Calu3 (cell line): ENCODE data around the gene KIF26A. TPM values are rescaled to one million over a fixed set of nuclear protein-coding genes. Genes with fewer than 3 reads are reported as not detected.
A peak's percentile ranks its signal among the peaks of the same experiment; 100 is the strongest.

ENCODE experiments used
- BruUV-seq: library from RNA; stranded (reverse); fragments of 400-500 nt; replicated peaks from 2 replicates; lab custom pipeline; 2021; lab: Mats Ljungman, UMichigan
- CTCF ChIA-PET: fragments of 300-600 bp; sonication (Branson Sonifier 250); formaldehyde crosslinking; loops from one replicate; lab custom pipeline; 2022; ENCODE audit warnings: antibody characterized with exemption; lab: Charles Lee
- DNase-seq: peaks from one replicate; pipeline ENCODE4 v3.0.0; 2022
- H3K27ac Mint-ChIP-seq: one replicate; pipeline ENCODE4 v1.8.0; 2022; ENCODE audit warnings: mixed read lengths; ENCODE audit not compliant: unreplicated experiment
- H3K27me3 Mint-ChIP-seq: one replicate; pipeline ENCODE4 v1.8.0; 2022; ENCODE audit warnings: mixed read lengths; ENCODE audit not compliant: unreplicated experiment
- H3K36me3 Mint-ChIP-seq: one replicate; pipeline ENCODE4 v1.8.0; 2022; ENCODE audit warnings: mild to moderate bottlenecking, moderate library complexity, mixed read lengths; ENCODE audit not compliant: insufficient read depth, unreplicated experiment
- H3K4me1 Mint-ChIP-seq: one replicate; pipeline ENCODE4 v1.8.0; 2022; ENCODE audit warnings: mild to moderate bottlenecking, low read depth, mixed read lengths; ENCODE audit not compliant: unreplicated experiment
- H3K4me3 Mint-ChIP-seq: one replicate; pipeline ENCODE4 v1.8.0; 2022; ENCODE audit warnings: mild to moderate bottlenecking, low read depth, moderate library complexity, mixed read lengths; ENCODE audit not compliant: unreplicated experiment
- H3K9me3 Mint-ChIP-seq: one replicate; pipeline ENCODE4 v1.8.0; 2022; ENCODE audit warnings: low read depth, mixed read lengths; ENCODE audit not compliant: unreplicated experiment
- intact Hi-C: fragments of 100-400 bp; cut with micrococcal nuclease; formaldehyde crosslinking; loops from one replicate; pipeline ENCODE4 v1.10.0; 2022; ENCODE audit not compliant: unreplicated experiment
- total RNA-seq: library from RNA; stranded (reverse); gene quantifications from 2 replicates; pipeline ENCODE4 v1.2.3, GENCODE V29; 2022
- TF ChIP-seq, protein P1 (sequence below): fragments of 200-600 bp; IDR thresholded peaks from one replicate; pipeline ENCODE4 v1.8.0; 2022; ENCODE audit warnings: antibody characterized with exemption; ENCODE audit not compliant: unreplicated experiment

KIF26A gene
- total RNA-seq, 1 experiment from 2014 or later: 0.07 TPM

DNA sequence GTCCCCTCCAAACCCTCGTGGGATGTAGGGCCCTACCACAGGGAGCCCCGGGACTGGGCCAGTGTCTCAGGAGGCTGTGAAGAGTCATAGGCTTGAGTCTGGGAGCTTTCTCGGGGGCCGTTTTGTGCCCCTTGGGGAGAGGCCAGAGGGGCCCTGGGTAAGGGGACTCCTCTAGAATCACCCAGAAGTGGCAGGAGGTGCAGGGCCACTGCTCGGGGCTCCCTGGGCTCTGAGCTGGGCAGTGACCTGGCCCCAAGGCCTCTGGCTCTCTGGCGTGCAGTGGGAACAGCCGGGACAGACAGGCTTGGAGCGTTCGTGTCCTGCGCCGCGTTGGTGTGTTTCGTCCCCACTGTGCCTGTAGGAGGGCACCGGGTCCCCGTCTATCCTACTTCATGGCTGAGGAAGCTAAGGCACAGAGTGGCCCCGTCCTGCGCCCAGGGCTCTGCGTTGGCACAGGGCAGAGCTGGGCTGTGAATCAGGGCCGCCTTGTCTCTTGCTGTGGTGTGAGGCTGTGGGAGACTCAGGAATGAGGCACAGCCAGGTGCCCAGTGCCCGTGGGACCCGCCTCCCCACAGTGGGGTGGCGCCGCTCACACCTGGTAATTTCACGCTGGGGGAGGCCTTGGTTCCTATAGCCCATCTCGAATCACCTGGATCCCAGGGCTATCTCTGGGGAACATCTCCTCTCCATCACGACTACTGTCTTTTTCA lies 23.8 kb upstream of the KIF26A start:
- H3K27ac Mint-ChIP-seq: no peak overlapping the region
- peaks cover 48% of the 10 kb centered on the region for H3K27me3 Mint-ChIP-seq
- BruUV-seq: no TSS peak

DNA sequence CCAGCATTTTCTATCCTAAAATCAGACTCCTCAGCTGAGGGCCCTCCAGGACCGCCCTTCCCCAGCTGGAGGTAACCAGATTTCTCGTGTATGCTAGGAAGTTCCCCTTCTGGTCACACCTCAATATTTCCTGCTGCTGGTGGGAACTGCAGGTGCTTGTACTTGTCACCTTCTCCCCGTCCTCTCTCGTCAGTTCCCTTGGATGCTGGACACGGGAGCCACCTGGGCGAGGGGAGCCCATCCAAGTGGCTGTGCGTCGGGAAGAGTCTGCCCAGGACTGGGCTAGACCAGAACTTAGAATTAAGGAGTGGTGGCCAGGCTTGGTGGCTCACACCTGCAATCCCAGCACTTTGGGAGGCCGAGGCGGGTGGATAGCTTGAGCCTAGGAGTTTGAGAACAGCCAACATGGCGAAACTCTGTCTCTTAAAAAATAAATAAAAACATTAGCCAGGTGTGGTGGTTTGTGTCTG lies 23.2 kb upstream of the KIF26A start:
- intact Hi-C loops: no loop called here
- Mint-ChIP-seq H3K36me3 (peaks cover 25% of the 10 kb centered on the region), H3K27me3 (peaks cover 54% of the 10 kb centered on the region), H3K27ac (no peak overlapping the region), H3K9me3 (no peaks in the 10 kb centered on the region), H3K4me1 (no peaks in the 10 kb centered on the region), H3K4me3 (peak overlapping the region; percentile 69)
- TF ChIP-seq, protein P1, sequence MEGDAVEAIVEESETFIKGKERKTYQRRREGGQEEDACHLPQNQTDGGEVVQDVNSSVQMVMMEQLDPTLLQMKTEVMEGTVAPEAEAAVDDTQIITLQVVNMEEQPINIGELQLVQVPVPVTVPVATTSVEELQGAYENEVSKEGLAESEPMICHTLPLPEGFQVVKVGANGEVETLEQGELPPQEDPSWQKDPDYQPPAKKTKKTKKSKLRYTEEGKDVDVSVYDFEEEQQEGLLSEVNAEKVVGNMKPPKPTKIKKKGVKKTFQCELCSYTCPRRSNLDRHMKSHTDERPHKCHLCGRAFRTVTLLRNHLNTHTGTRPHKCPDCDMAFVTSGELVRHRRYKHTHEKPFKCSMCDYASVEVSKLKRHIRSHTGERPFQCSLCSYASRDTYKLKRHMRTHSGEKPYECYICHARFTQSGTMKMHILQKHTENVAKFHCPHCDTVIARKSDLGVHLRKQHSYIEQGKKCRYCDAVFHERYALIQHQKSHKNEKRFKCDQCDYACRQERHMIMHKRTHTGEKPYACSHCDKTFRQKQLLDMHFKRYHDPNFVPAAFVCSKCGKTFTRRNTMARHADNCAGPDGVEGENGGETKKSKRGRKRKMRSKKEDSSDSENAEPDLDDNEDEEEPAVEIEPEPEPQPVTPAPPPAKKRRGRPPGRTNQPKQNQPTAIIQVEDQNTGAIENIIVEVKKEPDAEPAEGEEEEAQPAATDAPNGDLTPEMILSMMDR: no peak
- no peak for DNase-seq
- BruUV-seq: no TSS peak
- CTCF ChIA-PET: no interaction called here

More for the DNA sequence above, 23.8 kb upstream of the KIF26A start:
- H3K4me3 Mint-ChIP-seq: no peak overlapping the region
- no peaks in the 10 kb centered on the region for H3K9me3 Mint-ChIP-seq
- CTCF ChIA-PET: no interaction called here
- TF ChIP-seq, protein P1: no peak
- H3K36me3 Mint-ChIP-seq: peaks cover 25% of the 10 kb centered on the region
- peak; percentile 0 for DNase-seq
- H3K4me1 Mint-ChIP-seq: no peaks in the 10 kb centered on the region
- intact Hi-C loops: no loop called here

DNA sequence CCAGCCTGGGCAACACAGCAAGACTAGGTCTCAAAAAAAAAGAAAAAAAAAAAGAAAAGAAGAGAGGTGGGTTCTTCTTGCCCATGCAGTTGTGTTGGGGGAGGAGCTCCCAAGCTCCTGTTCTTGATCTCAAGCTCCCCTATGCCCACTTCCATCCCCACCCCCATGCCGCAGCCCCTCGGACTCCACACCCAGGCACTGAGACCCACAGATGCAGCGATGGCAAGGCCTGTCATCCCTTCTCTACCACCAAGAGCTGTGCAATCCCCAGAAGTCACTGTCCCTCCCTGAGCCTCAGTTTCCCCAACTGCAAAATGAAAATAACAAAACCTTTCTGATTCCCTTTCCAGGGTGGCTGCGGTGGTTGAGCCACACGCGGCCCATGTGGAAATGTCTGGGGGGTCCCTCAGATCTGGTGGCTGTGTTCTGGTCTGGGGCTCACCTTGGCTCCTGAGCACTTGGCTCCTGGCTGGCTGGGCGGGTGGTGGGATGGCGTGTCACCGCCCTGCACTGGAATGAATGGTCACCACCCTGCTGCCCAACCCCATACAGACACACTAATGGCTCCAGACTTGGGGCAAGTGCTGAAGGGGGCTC lies 22.6 kb upstream of the KIF26A start:
- Mint-ChIP-seq H3K4me3 (peak overlapping the region; percentile 69), H3K9me3 (no peaks in the 10 kb centered on the region), H3K4me1 (no peaks in the 10 kb centered on the region), H3K27ac (peak overlapping the region; percentile 54), H3K27me3 (peaks cover 60% of the 10 kb centered on the region), H3K36me3 (peaks cover 25% of the 10 kb centered on the region)
- no TSS peak for BruUV-seq
- CTCF ChIA-PET: no interaction called here
- intact Hi-C loops: no loop called here
- DNase-seq: no peak
- TF ChIP-seq, protein P1: no peak

DNA sequence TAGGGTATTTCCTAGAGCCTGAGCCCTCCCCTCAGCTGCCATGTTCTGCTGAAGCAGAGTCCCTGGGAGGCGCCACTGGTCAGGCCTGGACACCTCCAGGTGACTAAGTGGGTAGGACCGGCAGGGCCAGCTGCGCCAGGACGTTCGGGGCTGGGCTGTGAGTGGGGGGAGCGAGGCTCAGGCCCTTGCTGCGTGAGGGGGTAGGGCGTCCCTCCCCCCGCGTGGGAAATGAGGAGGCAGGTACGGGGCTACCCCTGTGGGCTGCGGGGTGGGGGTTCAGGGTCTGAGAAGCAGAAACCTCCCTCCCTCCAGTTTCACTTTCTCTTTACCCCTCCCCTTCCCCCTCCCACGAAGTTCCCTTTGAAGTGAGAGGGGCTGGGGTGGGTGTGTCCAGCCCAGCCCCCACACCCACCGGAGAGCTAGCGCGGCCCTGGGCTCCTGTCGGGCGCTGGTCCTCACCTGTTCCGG lies 22.1 kb upstream of the KIF26A start:
- H3K9me3 Mint-ChIP-seq: no peaks in the 10 kb centered on the region
- H3K4me3 Mint-ChIP-seq: peak overlapping the region; percentile 69
- H3K27ac Mint-ChIP-seq: peak overlapping the region; percentile 54
- H3K36me3 Mint-ChIP-seq: peaks cover 25% of the 10 kb centered on the region
- DNase-seq: peak; percentile 49
- H3K27me3 Mint-ChIP-seq: peaks cover 66% of the 10 kb centered on the region
- BruUV-seq: no TSS peak
- CTCF ChIA-PET: no interaction called here
- intact Hi-C loops: no loop called here
- TF ChIP-seq, protein P1: no peak
- H3K4me1 Mint-ChIP-seq: no peaks in the 10 kb centered on the region
